Neural crest cell (in vitro differentiated cells): ENCODE data around the gene ANK3. TPM values are rescaled to one million over a fixed set of nuclear protein-coding genes. Genes with fewer than 3 reads are reported as not detected.

Source experiments
- DNase-seq: peaks from one replicate; pipeline ENCODE4 v3.0.0; 2021; ENCODE audit warnings: low read depth, mixed read lengths, low spot score
- H3K27ac Mint-ChIP-seq: one replicate; pipeline ENCODE4 v1.8.0; 2021; ENCODE audit warnings: mild to moderate bottlenecking, mixed read lengths; ENCODE audit not compliant: unreplicated experiment
- H3K27me3 Mint-ChIP-seq: 2 replicates; pipeline ENCODE4 v1.8.0; 2021; ENCODE audit warnings: low read depth, mild to moderate bottlenecking, mixed read lengths
- H3K36me3 Mint-ChIP-seq: 2 replicates; pipeline ENCODE4 v1.8.0; 2021; ENCODE audit warnings: low read depth, mild to moderate bottlenecking, mixed read lengths
- H3K4me1 Mint-ChIP-seq: 2 replicates; pipeline ENCODE4 v1.8.0; 2021; ENCODE audit warnings: mixed read lengths
- H3K4me3 Mint-ChIP-seq: one replicate; pipeline ENCODE4 v1.8.0; 2021; ENCODE audit warnings: mild to moderate bottlenecking, mixed read lengths
- H3K9me3 Mint-ChIP-seq: 2 replicates; pipeline ENCODE4 v1.8.0; 2021; ENCODE audit warnings: mixed read lengths
- CTCF ChIP-seq: fragments of 200-600 bp; sonication (generic); conservative IDR thresholded peaks from 2 replicates; pipeline ENCODE4 v1.5.0; 2021; ENCODE audit warnings: antibody characterized with exemption, mild to moderate bottlenecking
- total RNA-seq: library from RNA; stranded (reverse); gene quantifications from 2 replicates; pipeline ENCODE4 v1.2.1, GENCODE V29; 2021

The ANK3 gene
- total RNA-seq, 1 donor from 2014 or later = 45.2 TPM

DNA sequence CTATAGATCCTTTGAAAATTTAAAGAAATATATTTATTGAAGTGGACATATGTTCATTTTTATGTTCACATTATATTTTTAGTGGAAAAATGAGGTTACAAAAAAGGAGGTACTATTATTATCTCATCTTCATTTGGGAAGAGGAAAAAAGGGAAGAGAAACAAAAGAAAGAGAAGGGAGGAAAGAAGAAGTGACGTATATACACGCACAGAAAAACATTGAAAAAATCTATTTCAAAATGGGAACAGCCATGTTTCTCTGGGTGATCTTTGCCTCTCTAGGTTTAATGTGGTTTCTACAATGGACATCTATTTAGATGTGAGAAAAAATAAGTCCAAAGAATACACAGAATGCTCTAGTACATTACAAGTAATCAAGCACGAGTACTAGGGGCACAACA, 14.8 kb downstream of the ANK3 start:
- no peak for DNase-seq
- Mint-ChIP-seq H3K4me3 (no peak overlapping the region), H3K27ac (no peak overlapping the region), H3K4me1 (no peaks in the 10 kb centered on the region), H3K36me3 (no peaks in the 10 kb centered on the region), H3K27me3 (no peaks in the 10 kb centered on the region), H3K9me3 (no peaks in the 10 kb centered on the region)
- TF ChIP-seq CTCF = no peak

DNA sequence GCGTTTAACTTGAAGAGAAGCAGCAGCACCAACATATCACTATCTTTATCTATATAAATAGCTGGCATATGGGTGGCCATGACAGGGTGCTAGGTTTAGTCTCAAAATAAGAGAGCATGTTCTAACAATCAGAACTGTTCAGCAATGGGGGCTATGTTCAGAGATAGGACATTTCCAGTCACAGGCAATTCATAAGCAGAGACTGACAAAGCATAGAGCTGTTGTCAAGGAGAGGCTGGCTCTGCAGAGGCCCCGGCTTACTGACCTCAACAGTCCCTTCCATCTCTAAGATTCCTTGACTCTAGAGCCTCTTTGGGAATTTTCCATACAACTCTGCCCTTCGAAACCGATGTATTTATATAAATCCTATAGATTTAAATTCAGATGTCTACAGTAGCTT, 17.2 kb downstream of the ANK3 start:
- no peaks in the 10 kb centered on the region for H3K27me3 Mint-ChIP-seq
- H3K36me3 Mint-ChIP-seq = no peaks in the 10 kb centered on the region
- no peaks in the 10 kb centered on the region for H3K9me3 Mint-ChIP-seq
- TF ChIP-seq CTCF = no peak
- H3K27ac Mint-ChIP-seq = no peak overlapping the region
- DNase-seq = no peak
- H3K4me3 Mint-ChIP-seq = no peak overlapping the region
- H3K4me1 Mint-ChIP-seq = peaks cover 18% of the 10 kb centered on the region

GRCh38 chr10:60369547-60369930, 20.1 kb downstream of the ANK3 start:
- H3K27me3 Mint-ChIP-seq = no peaks in the 10 kb centered on the region
- H3K36me3 Mint-ChIP-seq = no peaks in the 10 kb centered on the region
- H3K4me3 Mint-ChIP-seq = no peak overlapping the region
- H3K4me1 Mint-ChIP-seq = peaks cover 24% of the 10 kb centered on the region
- no peak for TF ChIP-seq CTCF
- no peak for DNase-seq
- no peaks in the 10 kb centered on the region for H3K9me3 Mint-ChIP-seq
- no peak overlapping the region for H3K27ac Mint-ChIP-seq

- no peaks in the 10 kb centered on the region for H3K27me3 Mint-ChIP-seq
- H3K4me3 Mint-ChIP-seq = no peak overlapping the region
- no peak for DNase-seq
- H3K4me1 Mint-ChIP-seq = peaks cover 24% of the 10 kb centered on the region
- no peaks in the 10 kb centered on the region for H3K9me3 Mint-ChIP-seq
- no peak overlapping the region for H3K27ac Mint-ChIP-seq
- no peak for TF ChIP-seq CTCF
- no peaks in the 10 kb centered on the region for H3K36me3 Mint-ChIP-seq
Observed at GRCh38 chr10:60368875-60369546, 20.7 kb downstream of the ANK3 start.

GRCh38 chr10:60367901-60368300, 21.8 kb downstream of the ANK3 start:
- Mint-ChIP-seq H3K4me1 (peaks cover 24% of the 10 kb centered on the region), H3K4me3 (no peak overlapping the region), H3K27me3 (no peaks in the 10 kb centered on the region), H3K27ac (peak overlapping the region; percentile 60), H3K36me3 (no peaks in the 10 kb centered on the region), H3K9me3 (no peaks in the 10 kb centered on the region)
- TF ChIP-seq CTCF = no peak
- DNase-seq = no peak

GRCh38 chr10:60367431-60367830, 22.2 kb downstream of the ANK3 start:
- H3K4me3 Mint-ChIP-seq = no peak overlapping the region
- H3K9me3 Mint-ChIP-seq = no peaks in the 10 kb centered on the region
- no peak for DNase-seq
- H3K27me3 Mint-ChIP-seq = no peaks in the 10 kb centered on the region
- TF ChIP-seq CTCF = no peak
- H3K27ac Mint-ChIP-seq = no peak overlapping the region
- peaks cover 24% of the 10 kb centered on the region for H3K4me1 Mint-ChIP-seq
- no peaks in the 10 kb centered on the region for H3K36me3 Mint-ChIP-seq
